Loucy (cell line): ENCODE measurements around the gene CACNG1.
"Not testable (repeated sequence)": the region's sequence is repeated elsewhere in the genome, so short reads cannot be mapped to it uniquely, and the experiment has no call there.

ENCODE experiments used
- H2AFZ ChIP-seq: fragments of 200-600 bp; sonication (generic); 2 replicates; pipeline ENCODE4 v1.6.0; 2016; ENCODE audit warnings: antibody characterized with exemption, mild to moderate bottlenecking, low read length, moderate library complexity
- H3F3A ChIP-seq: fragments of 200-600 bp; 2 replicates; pipeline ENCODE4 v1.6.0; 2016; ENCODE audit warnings: antibody characterized with exemption, low read depth, mild to moderate bottlenecking
- H3K27me3 ChIP-seq: fragments of 200-600 bp; sonication (generic); 2 replicates; pipeline ENCODE4 v1.6.1; 2014; ENCODE audit warnings: low read length, mild to moderate bottlenecking; ENCODE audit not compliant: insufficient read depth, poor library complexity, severe bottlenecking
- H3K36me3 ChIP-seq: fragments of 200-600 bp; sonication (generic); 2 replicates; pipeline ENCODE4 v1.6.1; 2016; ENCODE audit warnings: low read length; ENCODE audit not compliant: insufficient read depth
- H3K4me1 ChIP-seq: fragments of 200-600 bp; sonication (generic); 2 replicates; pipeline ENCODE4 v1.5.1; 2014; ENCODE audit warnings: low read length, mild to moderate bottlenecking; ENCODE audit not compliant: insufficient read depth, poor library complexity, severe bottlenecking
- H3K4me2 ChIP-seq: fragments of 200-600 bp; sonication (generic); 2 replicates; pipeline ENCODE4 v1.6.0; 2014; ENCODE audit warnings: antibody characterized with exemption, low read length, low read depth, mild to moderate bottlenecking; ENCODE audit not compliant: poor library complexity, severe bottlenecking
- H3K4me3 ChIP-seq: fragments of 200-600 bp; sonication (generic); 2 replicates; pipeline ENCODE4 v1.5.1; 2014; ENCODE audit warnings: low read length, mild to moderate bottlenecking, mixed read lengths; ENCODE audit not compliant: poor library complexity, severe bottlenecking
- H3K79me2 ChIP-seq: fragments of 200-600 bp; sonication (generic); 2 replicates; pipeline ENCODE4 v1.6.1; 2014; ENCODE audit warnings: low read length; ENCODE audit not compliant: insufficient read depth
- H3K9ac ChIP-seq: fragments of 200-600 bp; sonication (generic); 2 replicates; pipeline ENCODE4 v1.6.0; 2014; ENCODE audit warnings: mild to moderate bottlenecking, low read depth, low read length, moderate library complexity; ENCODE audit not compliant: poor library complexity, severe bottlenecking
- H3K9me2 ChIP-seq: fragments of 200-600 bp; sonication (generic); replicated peaks from 2 replicates; pipeline ENCODE4 v1.6.1; 2016; ENCODE audit warnings: low read depth, low read length, mixed read lengths
- H3K9me3 ChIP-seq: fragments of 200-600 bp; sonication (generic); 2 replicates; pipeline ENCODE4 v1.6.1; 2014; ENCODE audit warnings: mild to moderate bottlenecking, antibody characterized with exemption, low read length, low read depth; ENCODE audit not compliant: insufficient read depth
- H4K20me1 ChIP-seq: fragments of 200-600 bp; sonication (generic); 2 replicates; pipeline ENCODE4 v1.6.0; 2014; ENCODE audit warnings: antibody characterized with exemption, low read length, mild to moderate bottlenecking; ENCODE audit not compliant: insufficient read depth, poor library complexity, severe bottlenecking
- CTCF ChIP-seq: fragments of 200-600 bp; sonication (generic); conservative IDR thresholded peaks from 2 replicates; pipeline ENCODE4 v1.5.1; 2014; ENCODE audit warnings: mild to moderate bottlenecking, antibody characterized with exemption, low read length
- EZH2phosphoT487 ChIP-seq: fragments of 200-600 bp; IDR thresholded peaks from 2 replicates; pipeline ENCODE4 v1.6.1; 2018; ENCODE audit warnings: antibody characterized with exemption, mild to moderate bottlenecking, moderate library complexity, borderline replicate concordance

The CACNG1 gene

GRCh38 chr17:67093348-67093747 lies 49.0 kb downstream of the CACNG1 start:
- no peak for TF ChIP-seq EZH2phosphoT487
- TF ChIP-seq CTCF = no peak
- Histone ChIP-seq H3K27me3 (no peaks in the 10 kb centered on the region), H3K4me1 (no peaks in the 10 kb centered on the region), H3K9me3 (no peaks in the 10 kb centered on the region), H3F3A (no peaks in the 10 kb centered on the region), H3K9ac (no peak overlapping the region), H2AFZ (no peak overlapping the region), H4K20me1 (no peaks in the 10 kb centered on the region), H3K79me2 (peaks cover 17% of the 10 kb centered on the region), H3K4me2 (no peak overlapping the region), H3K4me3 (no peak overlapping the region), H3K36me3 (peaks cover 36% of the 10 kb centered on the region; the same call in 1 of the 2 replicates), H3K9me2 (no peaks in the 10 kb centered on the region)

GRCh38 chr17:67095291-67095690 lies 50.9 kb downstream of the CACNG1 start:
- not testable (repeated sequence) for H3F3A ChIP-seq, H3K4me1 ChIP-seq, H3K9ac ChIP-seq, H3K9me3 ChIP-seq, H2AFZ ChIP-seq, H4K20me1 ChIP-seq, H3K9me2 ChIP-seq, H3K4me3 ChIP-seq, H3K4me2 ChIP-seq, H3K27me3 ChIP-seq
- Histone ChIP-seq H3K79me2 (peaks cover 26% of the 10 kb centered on the region), H3K36me3 (peaks cover 20% of the 10 kb centered on the region; the same call in 1 of the 2 replicates)

GRCh38 chr17:67095803-67096202 lies 51.4 kb downstream of the CACNG1 start:
- H3K4me1 ChIP-seq = no peaks in the 10 kb centered on the region
- peaks cover 17% of the 10 kb centered on the region; the same call in 1 of the 2 replicates for H3K36me3 ChIP-seq
- no peaks in the 10 kb centered on the region for H3K9me3 ChIP-seq
- H3F3A ChIP-seq = no peaks in the 10 kb centered on the region
- H3K79me2 ChIP-seq = peaks cover 29% of the 10 kb centered on the region
- TF ChIP-seq EZH2phosphoT487 (no peak), CTCF (no peak)
- H3K4me2 ChIP-seq = no peak overlapping the region
- no peak overlapping the region for H2AFZ ChIP-seq
- H3K27me3 ChIP-seq = no peaks in the 10 kb centered on the region
- no peaks in the 10 kb centered on the region for H3K9me2 ChIP-seq
- no peak overlapping the region for H3K9ac ChIP-seq
- H3K4me3 ChIP-seq = no peak overlapping the region
- no peaks in the 10 kb centered on the region for H4K20me1 ChIP-seq

GRCh38 chr17:67096609-67097008 lies 52.3 kb downstream of the CACNG1 start:
- Histone ChIP-seq H3F3A (no peaks in the 10 kb centered on the region), H3K9ac (no peak overlapping the region), H3K4me3 (no peak overlapping the region), H2AFZ (no peak overlapping the region), H3K27me3 (no peaks in the 10 kb centered on the region), H3K79me2 (peaks cover 33% of the 10 kb centered on the region), H3K4me1 (peaks cover 4% of the 10 kb centered on the region), H3K4me2 (no peak overlapping the region), H4K20me1 (no peaks in the 10 kb centered on the region), H3K9me2 (no peaks in the 10 kb centered on the region), H3K9me3 (no peaks in the 10 kb centered on the region), H3K36me3 (peaks cover 20% of the 10 kb centered on the region; the same call in 1 of the 2 replicates)
- TF ChIP-seq CTCF = no peak
- no peak for TF ChIP-seq EZH2phosphoT487
